Epithelial cell of esophagus (primary cell): ENCODE measurements around the gene RPN1.
"Not testable (repeated sequence)": the region's sequence is repeated elsewhere in the genome, so short reads cannot be mapped to it uniquely, and the experiment has no call there.

Experiments
- DNase-seq: peaks from one replicate; pipeline ENCODE4 v3.0.0; 2010; ENCODE audit warnings: low read depth
- H3K4me3 ChIP-seq: 2 replicates; pipeline ENCODE4 v1.5.1; 2011; ENCODE audit warnings: mild to moderate bottlenecking, low read length, control low read depth
- TF ChIP-seq, protein P1 (sequence below): IDR thresholded peaks from 2 replicates; pipeline ENCODE4 v1.5.1; 2011; ENCODE audit warnings: low read depth, mild to moderate bottlenecking, low read length, control low read depth, inconsistent platforms; ENCODE audit not compliant: insufficient read depth; ENCODE audit errors: missing control alignments

Gene RPN1

GRCh38 chr3:128598884-128599664 is 51.5 kb downstream of the RPN1 start:
- no peak for DNase-seq
- TF ChIP-seq, protein P1, sequence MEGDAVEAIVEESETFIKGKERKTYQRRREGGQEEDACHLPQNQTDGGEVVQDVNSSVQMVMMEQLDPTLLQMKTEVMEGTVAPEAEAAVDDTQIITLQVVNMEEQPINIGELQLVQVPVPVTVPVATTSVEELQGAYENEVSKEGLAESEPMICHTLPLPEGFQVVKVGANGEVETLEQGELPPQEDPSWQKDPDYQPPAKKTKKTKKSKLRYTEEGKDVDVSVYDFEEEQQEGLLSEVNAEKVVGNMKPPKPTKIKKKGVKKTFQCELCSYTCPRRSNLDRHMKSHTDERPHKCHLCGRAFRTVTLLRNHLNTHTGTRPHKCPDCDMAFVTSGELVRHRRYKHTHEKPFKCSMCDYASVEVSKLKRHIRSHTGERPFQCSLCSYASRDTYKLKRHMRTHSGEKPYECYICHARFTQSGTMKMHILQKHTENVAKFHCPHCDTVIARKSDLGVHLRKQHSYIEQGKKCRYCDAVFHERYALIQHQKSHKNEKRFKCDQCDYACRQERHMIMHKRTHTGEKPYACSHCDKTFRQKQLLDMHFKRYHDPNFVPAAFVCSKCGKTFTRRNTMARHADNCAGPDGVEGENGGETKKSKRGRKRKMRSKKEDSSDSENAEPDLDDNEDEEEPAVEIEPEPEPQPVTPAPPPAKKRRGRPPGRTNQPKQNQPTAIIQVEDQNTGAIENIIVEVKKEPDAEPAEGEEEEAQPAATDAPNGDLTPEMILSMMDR = no peak
- H3K4me3 ChIP-seq = no peak overlapping the region

DNA sequence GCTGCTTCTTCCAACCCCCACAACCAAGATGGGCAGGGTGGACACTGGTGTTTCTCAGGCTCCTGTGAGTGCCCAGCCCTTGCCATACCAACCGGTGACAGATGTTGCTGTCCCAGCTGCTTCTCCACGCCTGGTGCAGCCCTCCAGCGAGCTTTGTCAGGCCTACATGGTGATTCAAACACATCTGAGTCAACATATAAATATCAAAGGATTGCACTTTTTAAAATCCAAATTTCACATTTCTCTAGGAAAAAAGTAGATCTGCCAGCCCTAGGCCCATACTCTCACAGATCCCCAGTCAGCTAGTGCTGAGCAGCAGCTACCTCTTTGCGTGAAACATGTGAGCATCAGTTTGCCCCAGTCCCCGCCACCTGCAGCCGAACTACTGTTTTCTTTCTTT is 52.7 kb downstream of the RPN1 start:
- no peak overlapping the region for H3K4me3 ChIP-seq
- TF ChIP-seq, protein P1 = no peak
- DNase-seq = no peak

GRCh38 chr3:128592864-128593263 is 57.8 kb downstream of the RPN1 start:
- DNase-seq = no peak
- TF ChIP-seq, protein P1 = no peak
- H3K4me3 ChIP-seq = no peak overlapping the region

DNA sequence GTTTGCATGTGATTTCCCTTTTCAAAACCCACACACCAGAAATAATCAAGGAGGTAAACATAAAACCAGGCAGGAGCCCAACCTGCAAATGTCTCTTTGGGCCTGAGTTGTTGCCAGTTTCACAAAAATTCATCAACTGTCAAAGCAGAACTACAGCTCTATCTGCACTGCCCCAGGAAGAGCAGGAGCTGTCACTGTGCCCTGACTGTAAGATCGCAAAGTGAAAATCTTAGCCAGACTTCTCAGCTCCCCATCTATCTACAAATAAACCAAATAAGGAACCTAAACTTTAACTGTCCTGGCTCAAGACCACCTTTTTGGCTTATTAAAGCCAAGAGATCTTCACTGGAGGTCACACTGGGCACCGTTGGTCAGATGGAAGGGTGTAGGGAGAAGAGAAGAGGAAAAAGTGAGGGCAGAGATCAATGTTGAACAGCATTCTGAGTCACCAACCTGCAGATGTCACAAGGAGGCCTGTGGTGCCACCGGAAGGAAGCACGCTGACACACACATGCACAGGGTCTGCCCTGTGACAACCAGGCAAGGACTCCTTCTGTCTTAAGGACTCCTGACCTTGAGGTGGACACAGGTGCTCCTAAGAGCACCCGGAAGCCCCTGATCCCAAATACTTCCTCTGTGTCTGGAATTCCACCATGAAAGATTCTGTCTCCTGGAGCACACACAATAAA is 58.7 kb downstream of the RPN1 start:
- TF ChIP-seq, protein P1 = no peak
- no peak overlapping the region for H3K4me3 ChIP-seq
- DNase-seq = no peak

DNA sequence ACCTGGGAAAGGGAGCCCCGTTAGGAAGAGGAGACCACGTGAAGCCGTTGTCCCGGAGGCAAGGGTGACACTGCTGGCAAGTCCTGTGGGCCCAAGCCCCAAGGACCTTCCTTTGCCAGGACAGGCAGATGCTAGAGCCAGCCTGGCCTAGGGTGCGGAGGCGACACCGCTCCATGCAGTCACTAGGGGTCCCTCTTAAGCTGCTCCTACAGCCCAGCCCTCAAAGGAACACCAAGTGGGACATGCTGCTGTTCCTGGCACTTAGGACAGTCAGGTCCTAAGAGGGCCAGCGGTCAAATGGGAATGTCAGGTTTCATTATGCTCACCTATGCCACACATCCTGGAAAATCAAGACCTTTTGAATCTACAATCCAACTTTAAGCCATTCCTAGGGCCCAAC is 59.7 kb downstream of the RPN1 start:
- H3K4me3 ChIP-seq = no peak overlapping the region
- TF ChIP-seq, protein P1 = no peak
- DNase-seq = no peak

GRCh38 chr3:128589985-128590384 is 60.6 kb downstream of the RPN1 start:
- not testable (repeated sequence) for H3K4me3 ChIP-seq, DNase-seq

DNA sequence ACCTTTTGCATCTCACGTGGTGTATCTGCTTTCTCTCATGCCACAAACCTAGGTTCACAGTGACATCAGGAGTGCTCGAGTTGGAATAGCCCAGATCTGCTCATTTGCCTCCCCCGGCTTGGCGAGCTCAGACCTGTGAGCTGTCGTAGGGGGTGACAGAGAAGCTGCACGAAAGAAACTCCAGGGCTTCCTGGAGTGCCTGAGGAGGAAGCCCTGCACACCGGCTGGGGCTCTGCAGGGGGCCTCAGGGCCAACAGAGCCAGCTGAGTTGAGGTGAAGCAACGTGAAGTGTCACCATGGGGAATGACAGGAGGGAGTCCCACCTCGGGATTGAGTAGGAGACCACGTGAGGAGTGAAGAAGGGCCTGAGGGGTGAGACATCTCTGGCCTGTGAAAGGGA is 62.5 kb downstream of the RPN1 start:
- TF ChIP-seq, protein P1 = no peak
- no peak overlapping the region for H3K4me3 ChIP-seq
- no peak for DNase-seq
